Uterus (tissue), 2 donors: ENCODE results near the gene KCNG1.

Source experiments
- CTCF ChIP-seq, 4 experiments: fragments of 200-600 bp in 2 of 4; fragments of 450-650 bp in 2 of 4; sonication (generic) in 2 of 4; IDR thresholded peaks; one replicate each; pipeline ENCODE4 v1.5.1; 2016 to 2019; ENCODE audit warnings: antibody characterized with exemption in 4 of 4, mild to moderate bottlenecking in 2 of 4, moderate library complexity in 1 of 4
- POLR2A ChIP-seq, 2 donors: fragments of 450-650 bp; IDR thresholded peaks; one replicate each; pipeline ENCODE4 v1.6.1; 2016; ENCODE audit warnings: antibody characterized with exemption in 2 of 2, mild to moderate bottlenecking in 1 of 2, moderate library complexity in 1 of 2

DNA sequence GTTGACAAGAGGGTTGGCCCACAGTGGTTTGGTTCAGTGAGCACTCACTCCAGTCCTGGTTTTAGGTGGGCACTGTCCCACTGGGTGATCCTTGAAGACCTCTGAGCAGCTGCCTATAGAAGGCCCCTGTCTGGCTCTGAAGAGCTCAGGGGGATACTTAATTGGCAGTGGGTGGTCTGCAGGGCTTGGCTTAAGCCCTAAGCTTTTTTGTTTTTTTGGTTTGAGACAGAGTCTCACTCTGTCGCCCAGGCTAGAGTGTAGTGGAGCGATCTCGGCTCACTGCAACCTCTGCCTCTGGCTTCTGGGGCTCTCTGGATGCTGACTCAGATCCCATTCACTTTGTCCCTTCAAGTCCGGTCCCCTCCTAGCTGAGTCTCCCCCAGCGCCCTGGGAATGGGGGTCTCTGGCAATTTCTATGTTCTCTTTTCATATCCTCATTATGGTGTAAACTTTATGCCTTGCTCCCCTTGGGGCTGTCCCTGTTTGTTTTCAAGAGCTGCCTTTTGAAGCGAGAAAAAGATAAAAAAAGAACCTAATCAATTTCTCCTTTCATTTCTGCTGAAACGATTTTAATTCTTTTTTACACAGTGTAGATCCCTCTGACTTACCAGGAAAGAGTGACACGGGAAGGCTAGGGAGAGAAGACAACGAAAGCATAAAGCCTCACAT, 12.2 kb upstream of the KCNG1 start:
- TF ChIP-seq CTCF (IDR thresholded peaks at IDR 0.05) = no peak
- TF ChIP-seq POLR2A (IDR thresholded peaks at IDR 0.05) = no peak
